Hepatocyte (in vitro differentiated cells): Measurements from ENCODE around the gene KY. TPM values are rescaled to one million over a fixed set of nuclear protein-coding genes. Genes with fewer than 3 reads are reported as not detected.

Experiments
- DNase-seq: peaks from one replicate; pipeline ENCODE4 v3.0.0-alpha.2; 2016; ENCODE audit warnings: low spot score
- H2AFZ ChIP-seq: fragments of 200-600 bp; sonication (generic); 2 replicates; pipeline ENCODE4 v1.6.0; 2016; ENCODE audit warnings: antibody characterized with exemption, mild to moderate bottlenecking
- H3K27ac ChIP-seq: fragments of 200-600 bp; sonication (generic); 2 replicates; pipeline ENCODE4 v1.5.1; 2016; ENCODE audit warnings: mild to moderate bottlenecking
- H3K27me3 ChIP-seq: fragments of 200-600 bp; sonication (generic); 2 replicates; pipeline ENCODE4 v1.6.1; 2016
- H3K36me3 ChIP-seq: fragments of 200-600 bp; sonication (generic); replicated peaks from 2 replicates; pipeline ENCODE4 v1.5.1; 2016; ENCODE audit warnings: low read depth; ENCODE audit not compliant: insufficient read depth
- H3K4me1 ChIP-seq: fragments of 200-600 bp; sonication (generic); 2 replicates; pipeline ENCODE4 v1.5.1; 2016; ENCODE audit warnings: mild to moderate bottlenecking, moderate library complexity; ENCODE audit not compliant: insufficient read depth
- H3K4me2 ChIP-seq: fragments of 200-600 bp; sonication (generic); 2 replicates; pipeline ENCODE4 v1.6.0; 2016
- H3K4me3 ChIP-seq: fragments of 200-600 bp; sonication (generic); 2 replicates; pipeline ENCODE4 v1.5.1; 2016; ENCODE audit warnings: mild to moderate bottlenecking
- H3K79me2 ChIP-seq: fragments of 200-600 bp; sonication (generic); 2 replicates; pipeline ENCODE4 v1.6.0; 2017; ENCODE audit warnings: mild to moderate bottlenecking
- H3K9me2 ChIP-seq: fragments of 200-600 bp; sonication (generic); replicated peaks from 2 replicates; pipeline ENCODE4 v1.6.0; 2017; ENCODE audit warnings: mild to moderate bottlenecking; ENCODE audit not compliant: insufficient read depth
- H3K9me3 ChIP-seq: fragments of 200-600 bp; sonication (generic); 2 replicates; pipeline ENCODE4 v1.5.1; 2016; ENCODE audit warnings: low read depth, mild to moderate bottlenecking
- H4K20me1 ChIP-seq: fragments of 200-600 bp; sonication (generic); 2 replicates; pipeline ENCODE4 v1.6.0; 2016; ENCODE audit warnings: mild to moderate bottlenecking; ENCODE audit not compliant: insufficient read depth, poor library complexity, severe bottlenecking
- EZH2 ChIP-seq: fragments of 200-600 bp; sonication (generic); IDR thresholded peaks from 2 replicates; pipeline ENCODE4 v1.6.1; 2016; ENCODE audit warnings: antibody characterized with exemption, mild to moderate bottlenecking, borderline replicate concordance
- EZH2phosphoT487 ChIP-seq: fragments of 200-600 bp; sonication (generic); IDR thresholded peaks from one replicate; pipeline ENCODE4 v1.6.1; 2018; ENCODE audit warnings: antibody characterized with exemption, mild to moderate bottlenecking, low read depth, moderate library complexity; ENCODE audit not compliant: unreplicated experiment, severe bottlenecking
- WGBS: methylation state at CpG from one replicate; pipeline ENCODE4 v1.1.6; 2016; ENCODE audit warnings: low lambda C conversion rate; ENCODE audit errors: missing lambda C conversion rate; 5-methylcytosine and 5-hydroxymethylcytosine counted together
- polyA plus RNA-seq: library from polyadenylated mRNA; unstranded; fragments of >200 nt; fragmentation: Nextera tagmentation; extraction: Ambion mirVana; gene quantifications from 2 replicates; pipeline ENCODE4 v1.2.1, GENCODE V29; 2016
- total RNA-seq: library from RNA; depleted of rRNA; stranded (reverse); fragments of >200 nt; gene quantifications from 2 replicates; pipeline ENCODE4 v1.2.3, GENCODE V29; 2014
- TF ChIP-seq, protein P1 (sequence below): fragments of 200-600 bp; sonication (generic); IDR thresholded peaks from 2 replicates; pipeline ENCODE4 v1.5.1; 2016; ENCODE audit warnings: antibody characterized with exemption, mild to moderate bottlenecking; ENCODE audit not compliant: poor library complexity

The KY gene
- total and polyA plus RNA-seq, 2 experiments from 2014 or later, result 0.53 to 1.6 TPM

DNA sequence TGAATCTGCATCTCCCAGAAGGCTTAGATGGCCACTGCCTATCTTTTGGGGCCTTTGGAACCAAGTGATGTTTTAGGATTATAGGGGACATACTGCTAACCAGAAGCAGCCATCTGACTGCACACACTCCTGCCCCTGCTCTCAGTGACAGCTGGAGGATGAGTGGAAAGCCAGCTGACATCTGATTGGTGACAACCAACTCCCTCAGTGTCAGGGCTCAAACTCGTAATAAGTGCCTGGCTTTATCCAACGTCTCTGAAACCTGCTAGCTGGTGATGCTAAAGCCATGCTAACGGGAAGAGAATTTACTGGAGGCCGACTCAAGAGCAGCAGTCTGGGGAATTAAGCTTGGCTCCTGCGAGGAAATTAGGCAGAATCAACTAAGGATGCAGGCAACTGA, 35.1 kb downstream of the KY start:
- H4K20me1 ChIP-seq, result no peaks in the 10 kb centered on the region
- H3K4me3 ChIP-seq, result no peak overlapping the region
- no peak overlapping the region for H2AFZ ChIP-seq
- H3K79me2 ChIP-seq, result no peaks in the 10 kb centered on the region
- no peak overlapping the region for H3K4me2 ChIP-seq
- no peaks in the 10 kb centered on the region for H3K4me1 ChIP-seq
- no peaks in the 10 kb centered on the region for H3K9me3 ChIP-seq
- H3K9me2 ChIP-seq, result no peaks in the 10 kb centered on the region
- TF ChIP-seq, protein P1, sequence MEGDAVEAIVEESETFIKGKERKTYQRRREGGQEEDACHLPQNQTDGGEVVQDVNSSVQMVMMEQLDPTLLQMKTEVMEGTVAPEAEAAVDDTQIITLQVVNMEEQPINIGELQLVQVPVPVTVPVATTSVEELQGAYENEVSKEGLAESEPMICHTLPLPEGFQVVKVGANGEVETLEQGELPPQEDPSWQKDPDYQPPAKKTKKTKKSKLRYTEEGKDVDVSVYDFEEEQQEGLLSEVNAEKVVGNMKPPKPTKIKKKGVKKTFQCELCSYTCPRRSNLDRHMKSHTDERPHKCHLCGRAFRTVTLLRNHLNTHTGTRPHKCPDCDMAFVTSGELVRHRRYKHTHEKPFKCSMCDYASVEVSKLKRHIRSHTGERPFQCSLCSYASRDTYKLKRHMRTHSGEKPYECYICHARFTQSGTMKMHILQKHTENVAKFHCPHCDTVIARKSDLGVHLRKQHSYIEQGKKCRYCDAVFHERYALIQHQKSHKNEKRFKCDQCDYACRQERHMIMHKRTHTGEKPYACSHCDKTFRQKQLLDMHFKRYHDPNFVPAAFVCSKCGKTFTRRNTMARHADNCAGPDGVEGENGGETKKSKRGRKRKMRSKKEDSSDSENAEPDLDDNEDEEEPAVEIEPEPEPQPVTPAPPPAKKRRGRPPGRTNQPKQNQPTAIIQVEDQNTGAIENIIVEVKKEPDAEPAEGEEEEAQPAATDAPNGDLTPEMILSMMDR, result no peak
- no peak for TF ChIP-seq EZH2
- no peak for TF ChIP-seq EZH2phosphoT487
- no peak for DNase-seq
- no peak overlapping the region for H3K27ac ChIP-seq
- H3K27me3 ChIP-seq, result no peaks in the 10 kb centered on the region
- WGBS, result 88% methylated on average over 5 of the region's 5 CpGs
- no peaks in the 10 kb centered on the region for H3K36me3 ChIP-seq

DNA sequence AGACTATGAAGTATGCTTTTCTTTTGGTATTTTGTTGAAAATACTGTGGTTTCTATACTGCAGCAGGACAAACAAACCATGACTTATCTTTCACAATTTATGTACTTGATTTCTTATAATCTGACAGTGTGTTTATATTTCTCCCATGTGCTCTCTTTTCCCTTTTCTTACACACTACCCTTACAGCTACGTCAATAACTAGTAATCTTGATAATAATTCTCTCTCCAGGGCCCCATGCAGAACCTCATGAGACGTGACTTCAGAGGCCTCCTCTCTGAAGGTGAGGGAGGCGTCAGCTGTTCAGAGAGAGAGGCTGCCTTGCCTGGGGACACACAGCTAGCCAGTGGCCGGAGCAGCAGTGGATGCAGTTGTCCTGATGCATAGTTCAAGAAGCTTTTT, 35.9 kb downstream of the KY start:
- Histone ChIP-seq H3K36me3 (no peaks in the 10 kb centered on the region), H3K27ac (no peak overlapping the region), H3K27me3 (no peaks in the 10 kb centered on the region), H3K4me3 (no peak overlapping the region), H4K20me1 (no peaks in the 10 kb centered on the region), H3K9me3 (no peaks in the 10 kb centered on the region), H3K79me2 (no peaks in the 10 kb centered on the region), H2AFZ (no peak overlapping the region), H3K9me2 (no peaks in the 10 kb centered on the region), H3K4me2 (no peak overlapping the region), H3K4me1 (no peaks in the 10 kb centered on the region)
- no peak for DNase-seq
- no peak for TF ChIP-seq EZH2phosphoT487
- no peak for TF ChIP-seq EZH2
- TF ChIP-seq, protein P1, result no peak
- 77% methylated on average over 4 of the region's 4 CpGs for WGBS

DNA sequence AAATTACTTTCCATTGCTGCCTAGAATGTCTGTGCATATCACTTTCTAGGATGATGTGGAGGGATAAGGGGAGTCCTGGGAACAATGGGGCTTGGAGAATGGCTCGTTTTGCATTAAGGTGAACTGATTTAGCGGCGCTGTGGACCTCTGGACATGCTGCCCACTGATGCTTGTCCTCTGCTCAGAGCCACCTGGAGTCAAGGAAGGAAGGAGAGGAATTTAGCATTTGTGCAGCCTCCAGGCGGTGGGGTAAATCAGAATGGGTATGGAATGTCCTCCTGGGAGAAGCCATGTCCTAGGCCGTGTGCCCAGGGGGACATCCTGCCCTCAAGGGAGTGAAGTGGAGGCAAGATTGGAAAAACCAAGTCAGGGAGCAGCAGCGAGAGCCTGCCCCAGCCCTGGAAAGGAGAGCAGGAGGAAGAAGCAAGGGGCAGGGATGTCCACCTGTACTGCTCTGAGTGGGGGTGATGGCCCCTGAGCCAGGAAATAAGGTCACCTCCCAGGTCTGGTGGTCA, 37.8 kb downstream of the KY start:
- Histone ChIP-seq H3K27ac (no peak overlapping the region), H3K4me3 (no peak overlapping the region), H3K4me2 (no peak overlapping the region), H3K9me3 (no peaks in the 10 kb centered on the region), H3K79me2 (no peaks in the 10 kb centered on the region), H3K27me3 (no peaks in the 10 kb centered on the region), H2AFZ (no peak overlapping the region), H4K20me1 (no peaks in the 10 kb centered on the region), H3K36me3 (no peaks in the 10 kb centered on the region), H3K9me2 (no peaks in the 10 kb centered on the region), H3K4me1 (no peaks in the 10 kb centered on the region)
- no peak for DNase-seq
- WGBS, result 71% methylated on average over 6 of the region's 6 CpGs
- no peak for TF ChIP-seq EZH2phosphoT487
- TF ChIP-seq EZH2, result no peak

DNA sequence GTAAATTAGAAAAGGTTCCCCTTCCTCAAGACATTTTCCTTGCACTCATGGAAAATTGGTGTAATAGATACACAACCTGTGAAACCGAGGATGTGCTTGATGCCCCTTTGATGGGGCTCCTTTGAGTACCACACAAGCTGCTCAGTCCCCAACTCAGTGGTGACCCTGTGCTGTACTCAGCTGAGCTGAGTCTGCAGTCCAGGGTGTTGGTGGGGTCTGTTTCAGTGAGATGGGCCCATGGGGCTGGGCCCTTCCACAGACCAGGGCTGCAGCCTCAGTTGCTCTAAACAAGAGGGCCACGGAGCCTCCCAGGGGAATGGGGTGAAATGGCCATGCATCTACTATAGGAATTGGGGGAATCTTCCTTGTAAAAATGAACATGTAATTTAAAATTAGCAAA, 39.3 kb downstream of the KY start:
- Histone ChIP-seq H3K4me3 (no peak overlapping the region), H3K4me2 (no peak overlapping the region), H4K20me1 (no peaks in the 10 kb centered on the region), H3K4me1 (no peaks in the 10 kb centered on the region), H3K9me2 (no peaks in the 10 kb centered on the region), H3K9me3 (no peaks in the 10 kb centered on the region), H3K27me3 (no peaks in the 10 kb centered on the region), H3K27ac (no peak overlapping the region), H3K79me2 (no peaks in the 10 kb centered on the region), H3K36me3 (no peaks in the 10 kb centered on the region), H2AFZ (no peak overlapping the region)
- no peak for DNase-seq
- 87% methylated on average over 2 of the region's 2 CpGs for WGBS
- TF ChIP-seq EZH2phosphoT487 (no peak), EZH2 (no peak)
- TF ChIP-seq, protein P1, result no peak
